ENCODE data around the gene TMEM260.
A peak's percentile ranks its signal among the peaks of the same experiment; 100 is the strongest.

The TMEM260 gene

GRCh38 chr14:56579345-56580220, at the start of gene TMEM260:
Gene TMEM260 (plus strand): TSS chr14:56579798. CDS start chr14:56579915, 117 bp downstream.
- Histone ChIP-seq H3K27me3 (ENCODE audit: control insufficient read depth in 5 of 5, insufficient read depth in 4 of 5, low read length in 5 of 5) (no peaks in the 10 kb centered on the region), H3K9ac (ENCODE audit: low read length in 5 of 5) (peak within 1 kb of the TSS; percentile 95 to 100 (median 98))

GRCh38 chr14:56532546-56532945, 47.1 kb upstream of the TMEM260 start:
- H3K9ac ChIP-seq (ENCODE audit: low read length in 5 of 5) = no peak overlapping the region
- no peak overlapping the region for H3K27ac ChIP-seq (ENCODE audit: low read depth, low read length)
- H3K9me3 ChIP-seq (ENCODE audit: control insufficient read depth in 5 of 5, low read length in 5 of 5) = no peaks in the 10 kb centered on the region
- no peak overlapping the region for H3K4me3 ChIP-seq (ENCODE audit: low read depth in 1 of 5, low read length in 5 of 5)
- no peaks in the 10 kb centered on the region for H3K4me1 ChIP-seq (ENCODE audit: control insufficient read depth in 5 of 5, insufficient read depth in 5 of 5, low read length in 5 of 5)
- H3K36me3 ChIP-seq (ENCODE audit: control insufficient read depth in 5 of 5, insufficient read depth in 5 of 5, low read length in 5 of 5) = no peaks in the 10 kb centered on the region
- H3K27me3 ChIP-seq (ENCODE audit: control insufficient read depth in 5 of 5, insufficient read depth in 4 of 5, low read length in 5 of 5) = peaks cover 0 to 3% (median 0%) of the 10 kb centered on the region in 5 donors

More at GRCh38 chr14:56579345-56580220, at the start of gene TMEM260:
- Histone ChIP-seq H3K27ac (ENCODE audit: low read depth, low read length) (peak within 1 kb of the TSS; percentile 71), H3K36me3 (ENCODE audit: control insufficient read depth in 5 of 5, insufficient read depth in 5 of 5, low read length in 5 of 5) (no peaks in the 10 kb centered on the region), H3K4me3 (ENCODE audit: low read depth in 1 of 5, low read length in 5 of 5) (peak within 1 kb of the TSS; percentile 96 to 100 (median 97)), H3K9me3 (ENCODE audit: control insufficient read depth in 5 of 5, low read length in 5 of 5) (no peaks in the 10 kb centered on the region), H3K4me1 (ENCODE audit: control insufficient read depth in 5 of 5, insufficient read depth in 5 of 5, low read length in 5 of 5) (peaks cover 5 to 25% (median 24%) of the 10 kb centered on the region in 5 donors)

- no peak overlapping the region for H3K27ac ChIP-seq (ENCODE audit: low read depth, low read length)
- H3K9ac ChIP-seq (ENCODE audit: low read length in 5 of 5) = no peak overlapping the region
- H3K4me3 ChIP-seq (ENCODE audit: low read depth in 1 of 5, low read length in 5 of 5) = no peak overlapping the region
- no peaks in the 10 kb centered on the region for H3K36me3 ChIP-seq (ENCODE audit: control insufficient read depth in 5 of 5, insufficient read depth in 5 of 5, low read length in 5 of 5)
- H3K4me1 ChIP-seq (ENCODE audit: control insufficient read depth in 5 of 5, insufficient read depth in 5 of 5, low read length in 5 of 5) = no peaks in the 10 kb centered on the region
- no peaks in the 10 kb centered on the region for H3K9me3 ChIP-seq (ENCODE audit: control insufficient read depth in 5 of 5, low read length in 5 of 5)
- H3K27me3 ChIP-seq (ENCODE audit: control insufficient read depth in 5 of 5, insufficient read depth in 4 of 5, low read length in 5 of 5) = peaks cover 0 to 3% (median 0%) of the 10 kb centered on the region in 5 donors
These were observed 44.9 kb upstream of the TMEM260 start for GRCh38 chr14:56534656-56535055.

GRCh38 chr14:56539862-56540261, 39.7 kb upstream of the TMEM260 start:
- Histone ChIP-seq H3K9me3 (ENCODE audit: control insufficient read depth in 5 of 5, low read length in 5 of 5) (no peaks in the 10 kb centered on the region), H3K4me1 (ENCODE audit: control insufficient read depth in 5 of 5, insufficient read depth in 5 of 5, low read length in 5 of 5) (no peaks in the 10 kb centered on the region), H3K27me3 (ENCODE audit: control insufficient read depth in 5 of 5, insufficient read depth in 4 of 5, low read length in 5 of 5) (no peaks in the 10 kb centered on the region), H3K4me3 (ENCODE audit: low read depth in 1 of 5, low read length in 5 of 5) (no peak overlapping the region), H3K27ac (ENCODE audit: low read depth, low read length) (no peak overlapping the region), H3K36me3 (ENCODE audit: control insufficient read depth in 5 of 5, insufficient read depth in 5 of 5, low read length in 5 of 5) (no peaks in the 10 kb centered on the region), H3K9ac (ENCODE audit: low read length in 5 of 5) (no peak overlapping the region)

GRCh38 chr14:56543436-56543835, 36.2 kb upstream of the TMEM260 start:
- Histone ChIP-seq H3K9ac (ENCODE audit: low read length in 5 of 5) (no peak overlapping the region), H3K27me3 (ENCODE audit: control insufficient read depth in 5 of 5, insufficient read depth in 4 of 5, low read length in 5 of 5) (no peaks in the 10 kb centered on the region), H3K4me3 (ENCODE audit: low read depth in 1 of 5, low read length in 5 of 5) (no peak overlapping the region), H3K9me3 (ENCODE audit: control insufficient read depth in 5 of 5, low read length in 5 of 5) (no peaks in the 10 kb centered on the region), H3K36me3 (ENCODE audit: control insufficient read depth in 5 of 5, insufficient read depth in 5 of 5, low read length in 5 of 5) (no peaks in the 10 kb centered on the region), H3K4me1 (ENCODE audit: control insufficient read depth in 5 of 5, insufficient read depth in 5 of 5, low read length in 5 of 5) (no peaks in the 10 kb centered on the region), H3K27ac (ENCODE audit: low read depth, low read length) (no peak overlapping the region)

GRCh38 chr14:56549721-56550120, 29.9 kb upstream of the TMEM260 start:
- Histone ChIP-seq H3K27ac (ENCODE audit: low read depth, low read length) (no peak overlapping the region), H3K9me3 (ENCODE audit: control insufficient read depth in 5 of 5, low read length in 5 of 5) (no peaks in the 10 kb centered on the region), H3K9ac (ENCODE audit: low read length in 5 of 5) (no peak overlapping the region), H3K4me1 (ENCODE audit: control insufficient read depth in 5 of 5, insufficient read depth in 5 of 5, low read length in 5 of 5) (no peaks in the 10 kb centered on the region), H3K36me3 (ENCODE audit: control insufficient read depth in 5 of 5, insufficient read depth in 5 of 5, low read length in 5 of 5) (no peaks in the 10 kb centered on the region), H3K27me3 (ENCODE audit: control insufficient read depth in 5 of 5, insufficient read depth in 4 of 5, low read length in 5 of 5) (peaks cover 0 to 7% (median 3%) of the 10 kb centered on the region in 5 donors), H3K4me3 (ENCODE audit: low read depth in 1 of 5, low read length in 5 of 5) (no peak overlapping the region)

GRCh38 chr14:56552615-56553014, 27.0 kb upstream of the TMEM260 start:
- Histone ChIP-seq H3K27me3 (ENCODE audit: control insufficient read depth in 5 of 5, insufficient read depth in 4 of 5, low read length in 5 of 5) (peaks cover 0 to 14% (median 6%) of the 10 kb centered on the region in 5 donors), H3K9me3 (ENCODE audit: control insufficient read depth in 5 of 5, low read length in 5 of 5) (no peaks in the 10 kb centered on the region), H3K4me1 (ENCODE audit: control insufficient read depth in 5 of 5, insufficient read depth in 5 of 5, low read length in 5 of 5) (no peaks in the 10 kb centered on the region), H3K4me3 (ENCODE audit: low read depth in 1 of 5, low read length in 5 of 5) (no peak overlapping the region), H3K9ac (ENCODE audit: low read length in 5 of 5) (no peak overlapping the region), H3K27ac (ENCODE audit: low read depth, low read length) (no peak overlapping the region), H3K36me3 (ENCODE audit: control insufficient read depth in 5 of 5, insufficient read depth in 5 of 5, low read length in 5 of 5) (no peaks in the 10 kb centered on the region)

GRCh38 chr14:56554301-56554700, 25.3 kb upstream of the TMEM260 start:
- H3K36me3 ChIP-seq (ENCODE audit: control insufficient read depth in 5 of 5, insufficient read depth in 5 of 5, low read length in 5 of 5) = no peaks in the 10 kb centered on the region
- no peak overlapping the region for H3K9ac ChIP-seq (ENCODE audit: low read length in 5 of 5)
- peaks cover 0 to 18% (median 6%) of the 10 kb centered on the region in 5 donors for H3K27me3 ChIP-seq (ENCODE audit: control insufficient read depth in 5 of 5, insufficient read depth in 4 of 5, low read length in 5 of 5)
- no peaks in the 10 kb centered on the region for H3K4me1 ChIP-seq (ENCODE audit: control insufficient read depth in 5 of 5, insufficient read depth in 5 of 5, low read length in 5 of 5)
- H3K9me3 ChIP-seq (ENCODE audit: control insufficient read depth in 5 of 5, low read length in 5 of 5) = no peaks in the 10 kb centered on the region
- H3K4me3 ChIP-seq (ENCODE audit: low read depth in 1 of 5, low read length in 5 of 5) = no peak overlapping the region
- H3K27ac ChIP-seq (ENCODE audit: low read depth, low read length) = no peak overlapping the region

- Histone ChIP-seq H3K27me3 (ENCODE audit: control insufficient read depth in 5 of 5, insufficient read depth in 4 of 5, low read length in 5 of 5) (peaks cover 0 to 18% (median 6%) of the 10 kb centered on the region in 5 donors), H3K36me3 (ENCODE audit: control insufficient read depth in 5 of 5, insufficient read depth in 5 of 5, low read length in 5 of 5) (no peaks in the 10 kb centered on the region), H3K9ac (ENCODE audit: low read length in 5 of 5) (no peak overlapping the region), H3K4me3 (ENCODE audit: low read depth in 1 of 5, low read length in 5 of 5) (no peak overlapping the region), H3K9me3 (ENCODE audit: control insufficient read depth in 5 of 5, low read length in 5 of 5) (no peaks in the 10 kb centered on the region), H3K4me1 (ENCODE audit: control insufficient read depth in 5 of 5, insufficient read depth in 5 of 5, low read length in 5 of 5) (no peaks in the 10 kb centered on the region), H3K27ac (ENCODE audit: low read depth, low read length) (no peak overlapping the region)
These were observed 23.6 kb upstream of the TMEM260 start for GRCh38 chr14:56555921-56556570.

- Histone ChIP-seq H3K4me3 (ENCODE audit: low read depth in 1 of 5, low read length in 5 of 5) (no peak overlapping the region), H3K36me3 (ENCODE audit: control insufficient read depth in 5 of 5, insufficient read depth in 5 of 5, low read length in 5 of 5) (no peaks in the 10 kb centered on the region), H3K27ac (ENCODE audit: low read depth, low read length) (no peak overlapping the region), H3K4me1 (ENCODE audit: control insufficient read depth in 5 of 5, insufficient read depth in 5 of 5, low read length in 5 of 5) (no peaks in the 10 kb centered on the region), H3K9me3 (ENCODE audit: control insufficient read depth in 5 of 5, low read length in 5 of 5) (no peaks in the 10 kb centered on the region), H3K27me3 (ENCODE audit: control insufficient read depth in 5 of 5, insufficient read depth in 4 of 5, low read length in 5 of 5) (peaks cover 0 to 14% (median 3%) of the 10 kb centered on the region in 5 donors), H3K9ac (ENCODE audit: low read length in 5 of 5) (no peak overlapping the region)
These were observed 20.4 kb upstream of the TMEM260 start for GRCh38 chr14:56559182-56559581.
